DOHH2 (cell line): ENCODE measurements around the gene OR9Q1.

Source experiments
- EZH2phosphoT487 ChIP-seq: fragments of 200-600 bp; sonication (generic); IDR thresholded peaks from 2 replicates; pipeline ENCODE4 v1.6.1; 2017; ENCODE audit warnings: borderline replicate concordance, mild to moderate bottlenecking, antibody characterized with exemption, low read length, moderate library complexity, mixed read lengths
- TF ChIP-seq, protein P1 (sequence below): fragments of 200-600 bp; sonication (generic); IDR thresholded peaks from one replicate; pipeline ENCODE4 v1.5.1; 2014; ENCODE audit warnings: antibody characterized with exemption, mild to moderate bottlenecking, low read depth, low read length; ENCODE audit not compliant: poor library complexity, severe bottlenecking

GRCh38 chr11:58000699-58001098 is 23.0 kb upstream of the OR9Q1 start:
- TF ChIP-seq, protein P1, sequence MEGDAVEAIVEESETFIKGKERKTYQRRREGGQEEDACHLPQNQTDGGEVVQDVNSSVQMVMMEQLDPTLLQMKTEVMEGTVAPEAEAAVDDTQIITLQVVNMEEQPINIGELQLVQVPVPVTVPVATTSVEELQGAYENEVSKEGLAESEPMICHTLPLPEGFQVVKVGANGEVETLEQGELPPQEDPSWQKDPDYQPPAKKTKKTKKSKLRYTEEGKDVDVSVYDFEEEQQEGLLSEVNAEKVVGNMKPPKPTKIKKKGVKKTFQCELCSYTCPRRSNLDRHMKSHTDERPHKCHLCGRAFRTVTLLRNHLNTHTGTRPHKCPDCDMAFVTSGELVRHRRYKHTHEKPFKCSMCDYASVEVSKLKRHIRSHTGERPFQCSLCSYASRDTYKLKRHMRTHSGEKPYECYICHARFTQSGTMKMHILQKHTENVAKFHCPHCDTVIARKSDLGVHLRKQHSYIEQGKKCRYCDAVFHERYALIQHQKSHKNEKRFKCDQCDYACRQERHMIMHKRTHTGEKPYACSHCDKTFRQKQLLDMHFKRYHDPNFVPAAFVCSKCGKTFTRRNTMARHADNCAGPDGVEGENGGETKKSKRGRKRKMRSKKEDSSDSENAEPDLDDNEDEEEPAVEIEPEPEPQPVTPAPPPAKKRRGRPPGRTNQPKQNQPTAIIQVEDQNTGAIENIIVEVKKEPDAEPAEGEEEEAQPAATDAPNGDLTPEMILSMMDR = no peak
- no peak for TF ChIP-seq EZH2phosphoT487
